NCI-H2196 (cell line): Measurements from ENCODE around the gene NAGA.
"Not testable (repeated sequence)": the region's sequence is repeated elsewhere in the genome, so short reads cannot be mapped to it uniquely, and the experiment has no call there.

Source experiments
- DNase-seq: peaks from one replicate; lab custom pipeline; 2025; ENCODE audit not compliant: unreplicated experiment; lab: John Stamatoyannopoulos, UW

NAGA gene

DNA sequence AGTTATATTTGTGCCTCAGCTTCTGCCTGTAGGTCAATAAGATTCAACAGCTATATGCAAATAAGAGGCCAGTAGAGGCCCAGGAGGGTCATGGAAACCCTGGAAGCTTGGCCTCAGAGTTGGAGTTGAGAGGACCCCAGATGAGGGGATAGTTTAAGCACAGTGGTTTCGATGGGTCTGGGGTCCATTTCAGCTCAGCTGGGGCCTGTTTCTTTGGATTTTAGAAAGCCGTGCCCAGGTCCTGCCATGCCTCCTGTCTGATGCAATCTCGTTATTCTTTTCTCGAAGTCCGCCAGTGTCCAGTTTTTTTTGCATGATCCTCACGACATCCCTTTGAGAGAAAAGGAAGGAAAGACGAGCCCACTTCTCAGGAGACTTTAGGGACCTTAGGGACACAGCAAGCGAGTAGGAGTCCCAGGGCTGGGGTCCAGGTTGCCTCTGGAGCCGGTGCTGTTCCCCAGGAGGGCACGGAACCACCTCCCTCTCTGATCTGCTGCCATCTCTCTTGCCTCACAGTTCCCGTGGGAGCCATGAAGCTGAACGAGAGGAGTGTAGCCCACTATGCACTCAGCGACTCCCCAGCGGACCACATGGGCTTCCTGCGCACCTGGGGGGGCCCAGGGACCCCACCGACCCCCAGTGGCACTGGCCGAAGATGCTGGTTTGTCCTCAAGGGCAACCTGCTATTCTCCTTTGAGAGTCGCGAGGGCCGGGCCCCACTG lies 6.3 kb upstream of the NAGA start:
- no peak for DNase-seq

DNA sequence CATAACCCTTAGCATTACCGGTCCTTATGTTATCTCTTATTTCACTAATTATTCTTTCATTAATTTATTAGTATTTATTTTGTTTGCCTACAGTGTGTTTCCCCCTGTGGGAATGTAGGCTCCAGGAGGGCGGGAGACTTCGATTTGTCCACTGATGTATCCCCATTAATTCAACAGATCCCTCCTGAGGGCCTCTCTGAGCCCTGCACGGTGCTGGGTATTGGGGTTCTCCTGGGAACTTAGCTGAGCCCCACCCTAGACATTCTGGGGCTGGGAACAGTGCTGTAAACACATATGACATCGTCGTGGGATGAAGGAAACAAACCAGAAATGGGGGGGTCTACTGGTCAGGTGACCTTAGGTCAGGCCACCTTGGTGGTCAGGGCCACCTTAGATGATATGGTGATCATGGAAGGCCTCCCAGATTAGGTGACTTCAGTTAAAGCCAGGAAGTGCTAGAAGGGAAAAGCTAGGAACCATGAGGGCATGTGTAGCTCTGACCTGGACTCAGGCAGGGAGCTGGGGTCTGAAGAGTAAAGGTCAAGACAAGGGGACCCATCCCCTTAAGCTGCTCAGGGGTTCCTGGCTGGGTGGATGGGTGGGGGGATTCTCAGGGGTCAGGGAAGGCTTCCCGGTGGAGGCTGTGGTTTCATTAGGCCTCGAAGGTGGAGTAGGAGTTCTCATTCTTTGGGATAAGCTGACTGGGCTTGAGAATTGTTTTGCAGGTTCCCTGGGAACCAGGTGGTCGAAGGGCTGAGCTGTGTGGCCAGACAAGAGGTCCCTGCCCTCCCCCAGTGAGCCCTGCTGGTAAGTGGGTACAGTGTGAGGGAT lies 4.4 kb upstream of the NAGA start:
- no peak for DNase-seq

DNA sequence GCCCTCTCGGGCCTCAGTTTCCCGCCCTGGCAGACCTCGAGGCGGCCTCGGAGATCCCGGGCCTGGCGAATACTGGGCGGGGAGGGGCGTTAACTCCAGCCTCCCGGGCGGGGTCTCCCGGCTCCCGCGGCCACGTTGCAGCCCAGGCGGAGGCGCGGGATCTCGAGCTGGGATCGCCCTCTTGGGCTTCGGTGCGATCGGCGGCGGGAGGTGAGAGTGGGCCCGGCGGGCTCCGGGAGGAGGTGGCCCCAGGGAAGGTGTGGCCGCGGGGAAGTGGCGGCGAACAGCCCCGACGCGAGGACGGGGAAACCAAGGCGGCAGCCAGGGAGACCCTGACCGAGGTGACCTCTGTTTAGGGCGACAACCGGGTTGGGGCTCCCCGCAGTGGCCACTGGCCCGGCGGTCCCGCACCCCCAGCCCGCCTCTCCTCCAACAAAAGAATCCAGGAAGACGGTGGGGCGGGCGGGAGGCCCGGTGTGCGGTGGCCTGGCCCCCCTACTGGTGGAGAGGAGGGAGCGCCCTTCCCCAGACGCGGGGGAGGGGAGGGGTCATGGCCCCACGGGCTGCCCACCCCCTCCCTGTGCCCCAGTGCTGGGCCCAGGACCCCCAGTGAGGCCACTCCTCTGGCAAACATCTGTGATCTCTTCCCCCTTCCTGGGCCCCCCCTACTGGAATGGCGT lies 3.7 kb upstream of the NAGA start, which contains the start of gene PHETA2:
TSS of gene PHETA2 (plus strand) at position 117 of the 680 bp plus-strand sequence. CDS start 3,046 bp downstream, outside the sequence.
- DNase-seq, result no peak

DNA sequence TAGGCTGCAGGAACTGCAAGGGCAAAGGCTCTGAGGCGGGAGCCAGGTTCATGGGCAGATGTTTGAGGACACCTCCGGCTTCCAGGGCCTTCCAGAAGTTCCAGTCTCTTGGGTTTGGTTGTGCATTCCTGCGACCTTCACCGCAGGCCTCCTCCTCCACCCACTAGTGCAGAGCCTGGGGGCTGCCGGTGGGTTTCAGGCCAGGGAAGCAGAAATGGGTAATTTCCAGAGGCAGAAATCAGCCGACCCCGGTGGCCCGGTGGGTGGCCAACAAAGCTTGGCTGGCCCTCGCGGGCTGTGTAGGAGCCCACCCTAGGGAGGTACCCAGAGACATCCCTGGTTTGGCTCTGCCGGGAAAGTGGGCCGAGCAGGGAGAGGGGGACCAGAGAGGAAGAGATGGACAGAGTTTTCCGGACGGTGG lies 3.0 kb upstream of the NAGA start:
- no peak for DNase-seq

DNA sequence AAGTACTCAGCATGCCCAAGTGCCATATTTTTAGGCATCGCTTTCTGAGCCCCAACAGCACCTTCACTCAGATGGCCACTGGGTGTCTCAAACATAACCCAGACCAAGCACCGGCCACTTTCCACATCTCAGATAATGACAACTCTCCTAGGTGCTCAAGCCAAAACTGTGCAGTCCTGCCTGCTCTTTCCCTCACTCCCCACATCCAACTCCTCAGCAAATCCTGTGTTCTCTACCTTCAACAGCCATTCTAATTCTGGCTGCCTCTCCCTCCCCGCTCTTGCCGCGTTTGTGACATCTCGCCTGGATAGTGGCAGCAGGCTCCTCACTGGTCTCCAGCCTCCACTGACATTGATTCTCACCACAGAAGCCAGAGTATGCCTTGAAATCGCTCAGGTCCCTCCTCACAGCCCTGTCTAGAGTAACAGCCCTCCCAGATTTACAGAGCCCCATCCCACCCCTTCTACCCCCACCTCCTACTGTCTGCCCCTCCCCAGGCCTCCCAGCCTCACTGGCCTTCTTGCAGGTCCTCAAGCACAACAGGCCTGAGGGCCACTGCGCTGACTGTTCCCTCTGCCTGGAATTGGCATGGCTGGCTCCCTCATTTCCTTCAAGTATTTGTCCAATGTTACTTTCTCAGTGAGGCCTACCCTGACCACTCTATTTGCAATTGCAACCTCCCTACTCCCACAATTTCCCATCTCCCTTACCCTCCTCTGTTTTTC lies 2.2 kb upstream of the NAGA start:
- no peak for DNase-seq

DNA sequence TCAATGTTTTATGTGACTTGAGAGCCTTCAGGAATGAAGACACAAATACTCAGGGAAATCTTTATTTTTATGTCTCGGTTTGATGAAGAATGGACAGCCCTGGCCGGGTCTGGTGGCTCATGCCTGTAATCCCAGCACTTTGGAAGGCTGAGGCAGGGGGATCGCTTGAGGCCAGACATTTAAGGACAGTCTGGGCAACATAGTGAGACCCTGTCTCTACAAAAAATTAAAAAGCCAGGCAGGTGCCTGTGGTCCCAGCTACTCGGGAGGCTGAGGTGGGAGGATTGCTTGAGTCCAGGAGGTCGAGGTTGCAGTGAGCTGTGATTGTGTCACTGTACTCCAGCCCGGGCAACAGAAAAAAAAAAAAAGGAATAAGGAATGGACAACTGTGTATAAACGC lies 896 bp upstream of the NAGA start:
- DNase-seq, result not testable (repeated sequence)

DNA sequence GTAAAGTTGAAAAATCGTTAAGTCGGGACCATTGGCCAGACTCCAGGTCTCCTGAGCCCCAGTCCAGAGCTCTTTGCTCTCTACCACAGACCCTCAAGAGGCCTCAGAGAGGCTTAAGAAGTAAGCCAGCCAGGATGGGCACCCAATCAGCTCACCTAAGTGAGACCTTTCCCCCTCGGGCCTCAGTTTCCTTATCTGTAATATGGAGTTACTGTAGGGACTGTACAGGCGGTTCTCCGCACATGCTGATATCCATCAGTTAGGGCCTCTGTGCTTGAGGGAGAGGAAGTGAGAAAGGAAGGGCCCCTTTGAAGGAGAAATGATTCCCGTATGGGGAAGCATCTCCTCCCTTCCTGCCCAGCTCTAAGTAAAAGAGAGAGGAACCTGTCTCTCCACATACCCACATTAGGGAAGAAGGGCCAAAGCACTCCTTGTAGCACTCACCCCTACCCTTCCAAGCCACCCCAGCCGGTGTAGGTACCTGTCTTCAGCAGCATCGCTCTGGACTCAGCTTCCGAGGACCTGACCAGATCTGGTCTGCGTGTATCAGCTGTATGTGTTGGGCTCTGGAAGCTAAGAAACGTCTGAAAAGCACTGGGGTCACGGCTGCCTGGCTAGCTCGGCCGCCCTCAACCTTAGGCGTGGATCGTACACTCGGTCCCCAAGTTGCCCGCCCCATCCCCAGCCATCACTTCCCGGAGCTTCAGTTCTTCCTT lies 653 bp downstream of the NAGA start:
- DNase-seq, result no peak

DNA sequence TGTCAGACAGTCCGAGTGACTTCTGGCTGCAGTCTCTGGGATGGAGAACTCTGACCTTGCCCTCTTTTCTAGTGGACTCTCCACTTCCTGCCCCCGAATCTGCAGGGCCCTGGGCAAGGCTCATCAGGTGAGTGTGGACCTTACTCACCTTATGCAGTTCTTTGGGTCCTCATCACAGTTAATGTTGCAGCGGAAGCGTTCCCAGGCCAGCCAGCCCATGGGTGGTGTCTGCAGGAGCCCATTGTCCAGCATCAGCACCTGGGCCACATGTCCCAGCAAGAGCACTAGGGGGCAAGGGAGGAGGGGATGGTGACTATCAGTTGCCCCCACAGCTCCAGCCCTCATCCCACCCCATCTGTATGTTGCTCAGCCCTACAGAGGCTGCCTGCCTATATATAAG lies 2.3 kb downstream of the NAGA start:
- no peak for DNase-seq

DNA sequence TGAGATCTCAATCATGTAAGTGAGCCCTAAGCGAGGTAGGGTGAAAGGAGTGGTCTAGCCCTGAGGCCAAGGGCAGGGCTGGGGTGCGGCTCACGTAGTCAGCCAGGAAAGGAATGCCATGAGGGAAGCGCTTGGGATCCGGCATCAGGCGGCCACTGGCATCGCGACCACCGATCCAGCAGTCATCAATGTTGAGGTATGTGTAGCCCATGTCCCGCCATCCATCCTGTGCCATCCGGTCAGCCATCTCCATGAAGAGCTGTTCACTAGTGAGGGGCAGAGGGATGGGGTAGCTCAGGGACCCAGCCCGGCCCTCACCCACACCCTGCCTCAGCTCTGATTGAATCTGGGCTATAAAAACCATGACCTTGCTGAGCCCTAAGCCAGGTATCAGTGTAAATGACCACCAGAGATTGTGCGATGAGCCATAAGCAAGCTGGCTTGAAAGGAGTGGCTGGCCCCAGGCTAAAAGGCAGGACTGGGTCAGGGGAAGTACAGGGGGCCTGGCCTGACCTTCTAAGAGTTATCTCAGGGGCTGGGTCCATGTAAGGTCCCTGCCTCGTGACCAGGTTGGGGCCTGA lies 2.9 kb downstream of the NAGA start:
- DNase-seq, result no peak

DNA sequence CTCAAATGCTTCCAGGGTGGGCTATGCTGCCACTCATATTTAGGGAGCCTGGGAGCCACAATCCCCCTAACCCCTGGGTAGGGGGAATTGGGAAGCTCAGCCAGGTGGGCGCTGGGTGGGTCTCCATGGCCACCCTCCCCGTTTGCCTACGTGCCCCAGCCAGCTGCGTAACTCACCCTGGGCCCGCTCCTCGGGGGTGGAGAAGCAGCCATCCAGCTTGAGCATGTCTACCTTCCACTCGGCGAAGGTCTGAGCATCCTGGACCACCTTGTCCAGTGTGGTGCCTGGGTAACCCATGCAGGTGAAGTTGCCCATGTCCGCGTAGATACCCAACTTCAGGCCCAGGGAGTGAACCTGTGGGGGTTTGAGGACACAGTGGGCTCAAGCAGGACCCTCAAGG lies 3.7 kb downstream of the NAGA start:
- DNase-seq, result no peak

DNA sequence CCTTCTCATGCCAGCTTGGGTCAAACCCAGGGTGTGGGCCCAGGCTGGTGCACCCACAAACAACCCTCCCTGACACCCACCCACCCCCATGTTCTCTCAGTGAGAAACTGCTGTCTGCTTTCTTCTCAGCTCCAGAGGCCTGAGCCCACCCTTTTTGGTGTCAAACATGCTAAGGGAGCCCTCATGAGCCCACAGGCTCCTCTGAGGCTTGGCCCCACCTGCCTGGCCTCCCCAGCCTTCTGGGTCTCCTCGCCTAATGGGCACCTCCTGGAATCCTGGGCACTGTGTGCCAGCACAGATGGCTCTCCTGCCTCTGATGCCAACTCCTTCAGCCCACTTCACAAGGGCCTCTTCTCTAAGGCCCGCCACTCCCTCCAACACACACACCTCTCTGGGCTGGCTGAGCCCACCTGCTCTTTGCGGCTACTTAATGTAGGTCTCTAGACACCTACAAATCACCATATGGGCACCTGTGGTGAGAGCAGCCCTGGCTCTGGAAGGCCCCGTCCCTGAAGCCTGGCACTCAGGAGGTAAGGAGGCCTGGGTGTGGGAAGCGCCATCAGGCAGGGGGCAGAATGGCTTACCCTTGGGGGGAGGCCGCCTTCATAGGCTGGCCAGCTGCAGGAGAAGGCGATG lies 4.4 kb downstream of the NAGA start:
- DNase-seq, result no peak

DNA sequence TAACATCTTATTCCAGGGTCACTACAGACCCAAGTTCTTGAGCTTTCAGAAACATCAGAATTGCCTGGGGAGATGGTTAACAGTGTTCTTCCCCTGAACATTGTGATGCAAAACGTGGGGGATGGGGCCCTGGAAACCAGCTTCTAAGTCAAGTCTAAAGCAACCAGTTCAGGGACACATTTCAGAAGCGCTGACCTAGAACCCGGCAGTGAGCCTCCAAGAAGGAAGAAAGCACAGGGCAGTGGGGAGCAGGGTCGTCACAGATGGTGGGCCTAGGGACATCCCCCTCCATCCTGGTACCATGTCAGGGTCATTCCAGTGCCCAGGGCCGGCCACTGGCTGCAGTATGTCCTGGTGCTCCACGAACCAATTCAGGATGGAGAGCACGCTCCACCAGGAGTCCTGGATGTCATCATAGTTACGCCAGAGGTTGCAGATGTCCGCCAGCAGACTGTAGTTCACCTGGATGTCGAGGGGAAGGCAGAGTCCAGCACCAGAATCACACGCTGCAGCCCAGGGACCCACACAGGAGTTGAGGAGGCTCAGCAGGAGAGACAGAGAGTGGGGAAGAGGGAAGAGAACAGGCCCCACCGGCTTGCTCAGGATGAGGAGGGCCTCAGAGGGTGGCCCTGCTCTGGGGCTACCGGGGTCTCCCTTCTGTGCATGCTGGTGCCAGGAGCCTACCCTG lies 5.0 kb downstream of the NAGA start:
- DNase-seq, result no peak

DNA sequence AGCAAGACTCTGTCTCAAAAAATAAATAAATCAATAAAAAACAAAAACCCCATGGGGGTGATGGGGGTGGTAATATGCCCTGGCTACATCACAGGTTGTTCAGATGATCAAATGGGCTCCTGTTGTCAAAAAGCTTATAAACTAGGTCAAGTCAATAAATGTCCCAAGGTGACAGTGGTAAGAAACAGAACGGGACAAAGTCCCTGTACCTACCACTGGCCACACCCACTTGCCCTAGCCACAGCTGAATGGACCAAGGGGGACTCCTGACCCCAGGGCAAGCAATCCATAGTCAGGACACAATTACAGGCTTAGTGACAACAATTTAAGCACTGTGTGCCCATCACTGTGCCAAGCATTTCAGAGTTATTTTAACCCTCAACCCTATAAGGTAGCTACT lies 6.0 kb downstream of the NAGA start:
- DNase-seq, result no peak

DNA sequence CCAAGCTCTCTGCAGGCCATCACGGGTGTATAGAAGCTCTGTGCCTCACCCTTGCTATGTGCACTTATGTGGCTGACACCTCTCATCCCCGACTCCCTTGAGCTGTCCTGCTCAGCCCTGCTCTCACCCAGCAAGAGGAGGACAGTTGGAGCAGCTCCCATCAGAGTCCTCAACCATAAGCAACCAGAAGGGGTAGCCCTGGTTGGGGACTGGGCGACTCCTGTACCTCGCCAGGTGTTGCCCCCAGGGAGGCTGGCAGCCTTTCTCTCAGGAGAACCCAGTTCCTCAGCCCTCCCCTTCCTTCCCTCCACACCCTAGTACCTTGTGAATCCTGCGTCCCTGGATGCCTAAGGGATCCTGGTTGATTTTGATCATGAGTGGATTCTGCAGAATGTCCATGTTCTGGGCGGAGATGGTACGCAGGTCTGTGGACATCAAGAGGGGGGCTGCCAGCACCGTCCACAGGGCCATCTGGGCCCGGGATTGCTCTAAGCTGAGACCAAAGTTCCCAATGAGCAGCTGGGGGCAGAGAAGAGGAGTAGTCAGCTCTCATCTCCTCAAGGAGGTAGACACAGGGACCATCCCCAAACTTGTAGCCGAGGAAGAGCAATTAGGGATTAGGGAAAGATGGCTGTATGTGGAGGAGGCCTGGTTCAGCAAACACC lies 8.0 kb downstream of the NAGA start:
- no peak for DNase-seq

DNA sequence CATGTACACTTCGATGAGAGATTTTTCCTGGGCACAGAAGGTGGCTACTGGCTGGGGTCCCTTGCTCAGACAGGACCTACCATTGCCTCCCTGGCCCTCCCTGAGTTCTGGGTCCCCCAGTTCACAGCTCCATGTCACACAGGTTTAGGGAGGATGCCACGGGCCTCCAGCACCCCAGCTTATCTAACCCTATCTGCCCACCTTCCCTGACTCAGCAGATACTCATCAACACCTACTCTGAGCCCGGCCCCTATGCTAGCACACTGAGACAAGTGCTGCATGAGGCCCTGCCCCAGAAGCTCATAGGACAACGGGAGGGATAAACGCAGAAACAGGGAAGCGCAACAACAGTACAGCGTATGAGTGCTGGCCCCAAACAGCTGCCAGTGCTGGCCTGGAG lies 9.6 kb downstream of the NAGA start:
- DNase-seq, result no peak

DNA sequence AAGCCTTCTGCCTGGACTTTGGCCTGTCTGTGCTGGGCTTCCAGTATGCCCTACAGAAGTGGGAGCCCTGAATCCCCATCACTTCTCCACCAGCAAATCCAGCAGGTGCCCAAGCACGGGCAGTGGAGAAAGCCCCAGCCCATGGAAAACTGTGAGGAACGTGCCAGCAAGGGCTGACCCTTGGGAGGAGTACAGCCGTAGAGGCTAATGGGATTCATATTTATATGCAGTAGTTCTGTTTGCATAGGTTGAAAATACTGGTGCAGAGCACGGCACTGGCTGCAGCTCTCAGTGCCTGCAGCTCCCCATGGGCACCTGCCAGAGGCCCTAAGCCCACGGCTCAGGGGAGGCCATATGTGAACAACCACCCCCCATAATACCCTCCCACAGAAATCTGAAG lies 10.1 kb downstream of the NAGA start:
- DNase-seq, result no peak

DNA sequence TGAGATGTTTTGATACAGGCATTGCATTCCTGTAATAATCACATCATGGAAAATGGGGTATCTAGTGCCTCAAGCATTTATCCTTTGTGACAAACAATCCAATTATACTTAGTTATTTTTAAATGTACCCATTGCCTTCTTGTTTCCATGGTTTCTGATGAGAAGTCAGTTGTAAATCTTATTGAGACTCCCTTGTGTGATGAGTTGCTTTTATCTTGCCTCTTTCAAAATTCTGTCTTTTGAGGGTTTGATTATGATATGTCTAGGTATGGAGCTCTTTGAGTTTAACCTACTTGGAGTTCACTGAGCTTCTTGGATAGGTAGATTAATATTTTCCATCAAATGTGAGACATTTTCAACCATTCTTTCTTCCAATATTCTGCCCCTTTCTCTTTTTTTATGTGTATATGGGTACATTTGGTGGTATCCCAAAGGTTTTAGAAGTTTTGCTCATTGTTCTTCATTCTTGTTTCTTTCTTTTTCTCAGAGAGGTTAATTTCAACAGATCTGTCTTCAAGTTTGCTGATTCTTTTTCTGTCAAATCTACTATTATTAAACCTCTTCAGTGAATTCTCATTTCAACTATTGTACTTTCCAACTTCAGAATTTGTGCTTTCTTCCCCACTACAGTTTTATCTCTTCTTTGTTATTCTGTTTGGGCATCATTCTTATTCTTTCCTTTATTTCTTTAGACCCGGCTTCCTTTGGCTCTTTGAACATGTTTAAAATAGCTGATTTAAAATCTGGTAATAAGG lies 13.7 kb downstream of the NAGA start:
- DNase-seq, result no peak

DNA sequence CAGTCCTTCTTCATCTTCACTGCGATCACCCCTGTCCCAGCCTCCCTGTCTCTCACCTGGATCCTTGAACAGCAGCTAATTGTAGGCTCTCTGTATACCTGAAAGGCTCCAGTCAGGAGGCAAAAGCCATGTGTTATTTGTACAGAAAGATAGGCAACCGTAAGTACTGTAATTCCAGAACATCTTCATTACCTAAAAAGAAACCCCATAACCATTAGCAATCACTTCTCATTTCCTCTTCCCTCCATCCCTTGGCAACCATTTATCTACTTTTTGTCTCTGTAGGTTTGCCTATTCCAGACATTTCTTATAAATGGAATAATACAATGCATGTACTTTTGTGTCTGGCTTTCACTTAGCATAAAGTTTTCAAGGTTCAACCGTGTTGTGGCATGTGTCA lies 17.8 kb downstream of the NAGA start:
- no peak for DNase-seq
